Fibroblast of lung (primary cell): ENCODE results near the gene TBC1D17.

Experiments used
- CTCF ChIP-seq, 2 donors: IDR thresholded peaks in 1 of 2; conservative IDR thresholded peaks in 1 of 2; 1 replicate in 1 of 2; 2 replicates in 1 of 2; pipeline ENCODE4 v1.5.1; 2011 to 2012; ENCODE audit warnings: low read length in 2 of 2, control low read depth in 1 of 2, inconsistent platforms in 1 of 2, low read depth in 1 of 2, mild to moderate bottlenecking in 1 of 2
- EZH2 ChIP-seq: IDR thresholded peaks from 2 replicates; pipeline ENCODE4 v1.5.1; 2012; ENCODE audit warnings: low read length, control low read depth, mild to moderate bottlenecking; ENCODE audit errors: missing control alignments

GRCh38 chr19:49848938-49849337 is 28.6 kb upstream of the TBC1D17 start:
- TF ChIP-seq CTCF (conservative IDR thresholded peaks at IDR 0.05 in 1 of 2, IDR thresholded peaks at IDR 0.05 in 1 of 2; ENCODE audit: low read depth in 1 of 2, low read length in 2 of 2) (no peak), EZH2 (no peak)
